MM.1S (cell line): ENCODE results near the gene RBM18.

ENCODE experiments used
- DNase-seq: peaks from one replicate; pipeline ENCODE4 v3.0.0-alpha.2; 2015
- H2AFZ ChIP-seq: fragments of 300-600 bp; sonication (generic); 2 replicates; pipeline ENCODE4 v1.6.0; 2016; ENCODE audit warnings: antibody characterized with exemption, low read length
- H3F3A ChIP-seq: fragments of 300-600 bp; sonication (generic); 2 replicates; pipeline ENCODE4 v1.6.1; 2016; ENCODE audit warnings: mild to moderate bottlenecking, antibody characterized with exemption, low read length, moderate library complexity, mixed read lengths; ENCODE audit not compliant: insufficient read depth
- H3K27ac ChIP-seq: fragments of 300-600 bp; sonication (generic); 2 replicates; pipeline ENCODE4 v1.5.1; 2016; ENCODE audit warnings: mild to moderate bottlenecking, low read length
- H3K27me3 ChIP-seq: fragments of 300-600 bp; sonication (generic); replicated peaks from 2 replicates; pipeline ENCODE4 v1.6.0; 2016; ENCODE audit warnings: low read length; ENCODE audit not compliant: insufficient read depth
- H3K36me3 ChIP-seq: fragments of 300-600 bp; sonication (generic); replicated peaks from 2 replicates; pipeline ENCODE4 v1.6.1; 2016; ENCODE audit warnings: mild to moderate bottlenecking, low read length, mixed read lengths; ENCODE audit not compliant: insufficient read depth
- H3K4me1 ChIP-seq: fragments of 300-600 bp; sonication (generic); 2 replicates; pipeline ENCODE4 v1.6.1; 2016; ENCODE audit warnings: low read length, mixed read lengths
- H3K4me2 ChIP-seq: fragments of 300-600 bp; sonication (generic); 2 replicates; pipeline ENCODE4 v1.6.0; 2016; ENCODE audit warnings: low read depth, low read length
- H3K4me3 ChIP-seq: fragments of 300-600 bp; sonication (generic); 2 replicates; pipeline ENCODE4 v1.5.1; 2016; ENCODE audit warnings: low read length, mixed read lengths
- H3K79me2 ChIP-seq: fragments of 300-600 bp; sonication (generic); 2 replicates; pipeline ENCODE4 v1.6.1; 2016; ENCODE audit warnings: mixed run types, low read length, mixed read lengths
- H3K9ac ChIP-seq: fragments of 300-600 bp; sonication (generic); 2 replicates; pipeline ENCODE4 v1.6.1; 2016; ENCODE audit warnings: low read length, mixed read lengths
- H3K9me2 ChIP-seq: fragments of 300-600 bp; sonication (generic); replicated peaks from 2 replicates; pipeline ENCODE4 v1.6.1; 2016; ENCODE audit warnings: mild to moderate bottlenecking, low read length, mixed read lengths; ENCODE audit not compliant: insufficient read depth
- H3K9me3 ChIP-seq: fragments of 300-600 bp; sonication (generic); replicated peaks from 2 replicates; pipeline ENCODE4 v1.6.1; 2016; ENCODE audit warnings: mild to moderate bottlenecking, low read length, mixed read lengths; ENCODE audit not compliant: insufficient read depth
- H4K20me1 ChIP-seq: fragments of 300-600 bp; sonication (generic); 2 replicates; pipeline ENCODE4 v1.6.1; 2016; ENCODE audit warnings: mild to moderate bottlenecking, low read length, moderate library complexity, mixed read lengths; ENCODE audit not compliant: insufficient read depth
- EZH2 ChIP-seq: fragments of 300-600 bp; sonication (generic); optimal IDR thresholded peaks from 2 replicates; pipeline ENCODE3; 2017; ENCODE audit warnings: low read depth, mild to moderate bottlenecking, antibody characterized with exemption, low read length, mixed read lengths
- EZH2phosphoT487 ChIP-seq: fragments of 300-600 bp; sonication (generic); IDR thresholded peaks from 2 replicates; pipeline ENCODE4 v1.6.1; 2018; ENCODE audit warnings: antibody characterized with exemption, low read length
- TF ChIP-seq, protein P1 (sequence below): fragments of 300-600 bp; sonication (generic); IDR thresholded peaks from 2 replicates; pipeline ENCODE4 v1.5.1; 2016; ENCODE audit warnings: antibody characterized with exemption, low read length, mixed read lengths

The RBM18 gene

DNA sequence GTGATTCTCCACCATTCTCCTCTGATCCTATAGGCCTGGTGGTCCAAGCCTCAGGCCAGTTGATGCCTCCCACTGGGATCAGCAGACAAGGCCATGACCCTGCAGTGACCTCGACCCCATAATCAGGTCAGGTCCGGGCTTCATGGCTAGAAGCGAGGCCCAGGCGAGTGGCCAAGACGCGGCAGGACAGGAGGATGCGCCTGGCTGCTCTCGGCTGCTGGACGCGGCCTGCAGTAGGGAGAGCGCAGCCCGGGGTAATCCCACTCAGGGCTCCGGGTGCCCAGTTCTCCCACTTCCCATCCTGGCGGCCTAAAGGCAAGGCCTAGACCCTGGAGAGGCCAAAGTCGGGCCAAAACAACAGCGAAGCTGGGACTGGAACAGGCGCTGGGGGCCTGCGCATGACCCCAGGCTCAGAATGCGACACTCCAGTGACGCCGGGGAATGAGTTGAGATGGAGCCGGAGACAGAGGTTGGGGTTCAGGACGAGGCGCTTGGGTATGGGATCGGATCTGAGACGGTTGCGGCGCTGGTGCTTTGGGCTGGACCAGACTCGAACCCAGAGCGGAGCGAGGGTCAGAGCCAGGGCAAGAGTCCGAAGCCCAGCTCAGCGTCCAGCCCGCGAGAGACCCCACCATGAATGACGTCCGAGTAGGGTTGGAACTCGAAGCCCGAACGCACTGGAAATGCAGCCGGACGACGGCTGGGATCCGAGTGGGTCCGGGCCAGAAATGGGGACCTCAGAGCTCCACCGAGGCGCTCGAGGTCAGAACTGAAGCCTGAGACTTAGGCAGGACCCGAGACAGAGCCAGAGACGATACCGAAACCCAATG is 39.1 kb downstream of the RBM18 start:
- no peak for TF ChIP-seq EZH2
- no peak for TF ChIP-seq EZH2phosphoT487
- TF ChIP-seq, protein P1, sequence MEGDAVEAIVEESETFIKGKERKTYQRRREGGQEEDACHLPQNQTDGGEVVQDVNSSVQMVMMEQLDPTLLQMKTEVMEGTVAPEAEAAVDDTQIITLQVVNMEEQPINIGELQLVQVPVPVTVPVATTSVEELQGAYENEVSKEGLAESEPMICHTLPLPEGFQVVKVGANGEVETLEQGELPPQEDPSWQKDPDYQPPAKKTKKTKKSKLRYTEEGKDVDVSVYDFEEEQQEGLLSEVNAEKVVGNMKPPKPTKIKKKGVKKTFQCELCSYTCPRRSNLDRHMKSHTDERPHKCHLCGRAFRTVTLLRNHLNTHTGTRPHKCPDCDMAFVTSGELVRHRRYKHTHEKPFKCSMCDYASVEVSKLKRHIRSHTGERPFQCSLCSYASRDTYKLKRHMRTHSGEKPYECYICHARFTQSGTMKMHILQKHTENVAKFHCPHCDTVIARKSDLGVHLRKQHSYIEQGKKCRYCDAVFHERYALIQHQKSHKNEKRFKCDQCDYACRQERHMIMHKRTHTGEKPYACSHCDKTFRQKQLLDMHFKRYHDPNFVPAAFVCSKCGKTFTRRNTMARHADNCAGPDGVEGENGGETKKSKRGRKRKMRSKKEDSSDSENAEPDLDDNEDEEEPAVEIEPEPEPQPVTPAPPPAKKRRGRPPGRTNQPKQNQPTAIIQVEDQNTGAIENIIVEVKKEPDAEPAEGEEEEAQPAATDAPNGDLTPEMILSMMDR = no peak
- Histone ChIP-seq H3K9me2 (no peaks in the 10 kb centered on the region), H3K9ac (no peak overlapping the region), H3K27ac (no peak overlapping the region), H3K79me2 (no peaks in the 10 kb centered on the region), H3K4me3 (no peak overlapping the region), H3K4me1 (no peaks in the 10 kb centered on the region), H3F3A (no peaks in the 10 kb centered on the region), H3K4me2 (no peak overlapping the region), H3K27me3 (peaks cover 24% of the 10 kb centered on the region), H4K20me1 (no peaks in the 10 kb centered on the region), H3K9me3 (no peaks in the 10 kb centered on the region), H2AFZ (no peak overlapping the region), H3K36me3 (no peaks in the 10 kb centered on the region)
- DNase-seq = no peak

- Histone ChIP-seq H4K20me1 (no peaks in the 10 kb centered on the region), H3K36me3 (no peaks in the 10 kb centered on the region), H3K27ac (no peak overlapping the region), H3K4me2 (no peak overlapping the region), H2AFZ (no peak overlapping the region), H3K4me1 (no peaks in the 10 kb centered on the region), H3K9me3 (no peaks in the 10 kb centered on the region), H3K9ac (no peak overlapping the region), H3K79me2 (no peaks in the 10 kb centered on the region), H3K9me2 (no peaks in the 10 kb centered on the region), H3K27me3 (peaks cover 30% of the 10 kb centered on the region), H3K4me3 (no peak overlapping the region), H3F3A (no peaks in the 10 kb centered on the region)
- TF ChIP-seq EZH2phosphoT487 (no peak), EZH2 (no peak)
- TF ChIP-seq, protein P1 = no peak
- no peak for DNase-seq
Observed at GRCh38 chr9:122223435-122223834, 41.2 kb downstream of the RBM18 start.

- H3K4me3 ChIP-seq = no peak overlapping the region
- no peaks in the 10 kb centered on the region for H3K9me2 ChIP-seq
- no peaks in the 10 kb centered on the region for H3K36me3 ChIP-seq
- no peaks in the 10 kb centered on the region for H3K4me1 ChIP-seq
- no peaks in the 10 kb centered on the region for H4K20me1 ChIP-seq
- no peak overlapping the region for H2AFZ ChIP-seq
- no peaks in the 10 kb centered on the region for H3F3A ChIP-seq
- H3K9me3 ChIP-seq = no peaks in the 10 kb centered on the region
- DNase-seq = no peak
- no peaks in the 10 kb centered on the region for H3K79me2 ChIP-seq
- peaks cover 33% of the 10 kb centered on the region for H3K27me3 ChIP-seq
- no peak overlapping the region for H3K9ac ChIP-seq
- no peak overlapping the region for H3K27ac ChIP-seq
- no peak for TF ChIP-seq EZH2
- no peak for TF ChIP-seq EZH2phosphoT487
- TF ChIP-seq, protein P1 = no peak
- H3K4me2 ChIP-seq = no peak overlapping the region
Observed at GRCh38 chr9:122222791-122223190, 41.8 kb downstream of the RBM18 start.
